ENCODE results near the gene CIB4. TPM values are rescaled to one million over a fixed set of nuclear protein-coding genes. Genes with fewer than 3 reads are reported as not detected.

The CIB4 gene
- total RNA-seq, 4 donors from 2014 or later, result not detected

GRCh38 chr2:26583381-26583911 lies 57.7 kb downstream of the CIB4 start:
- in situ Hi-C loops (cut with MboI; ENCODE audit: low pct_ligation_motif_present in 1 of 4, low pct_unique_long_range_greater_than_20kb in 1 of 4, low sequenced_read_pairs in 3 of 4), result no loop called here
- no peak for DNase-seq
- H3K4me1 ChIP-seq, result no peaks in the 10 kb centered on the region
- peaks cover 31% of the 10 kb centered on the region for H3K27me3 ChIP-seq
- H3K27ac ChIP-seq, result no peak overlapping the region
- intact Hi-C loops (cut with DNase I; ENCODE audit: low total_unique reads), result no loop called here
- TF ChIP-seq POLR2A (IDR thresholded peaks at IDR 0.05), result no peak
- TF ChIP-seq CTCF (IDR thresholded peaks at IDR 0.05), result no peak
- TF ChIP-seq EP300 (IDR thresholded peaks at IDR 0.05; ENCODE audit: low read depth), result no peak
- TF ChIP-seq POLR2AphosphoS5 (IDR thresholded peaks at IDR 0.05), result no peak
- no peak overlapping the region for H3K4me3 ChIP-seq
- no peaks in the 10 kb centered on the region for H3K36me3 ChIP-seq
- no peaks in the 10 kb centered on the region for H3K9me3 ChIP-seq
- 58% methylated on average over 8 of the region's 8 CpGs; no CpG with 5 or more reads in 1 of the 2 donors for WGBS, 2 donors (ENCODE audit: low coverage in 1 of 2)

GRCh38 chr2:26582890-26583289 lies 58.3 kb downstream of the CIB4 start:
- in situ Hi-C loops (cut with MboI; ENCODE audit: low pct_ligation_motif_present in 1 of 4, low pct_unique_long_range_greater_than_20kb in 1 of 4, low sequenced_read_pairs in 3 of 4) (no loop called here), intact Hi-C loops (cut with DNase I; ENCODE audit: low total_unique reads) (no loop called here)
- no peak for TF ChIP-seq POLR2A (IDR thresholded peaks at IDR 0.05)
- TF ChIP-seq CTCF (IDR thresholded peaks at IDR 0.05), result no peak
- no peak for TF ChIP-seq POLR2AphosphoS5 (IDR thresholded peaks at IDR 0.05)
- no peak for TF ChIP-seq EP300 (IDR thresholded peaks at IDR 0.05; ENCODE audit: low read depth)
- no peaks in the 10 kb centered on the region for H3K4me1 ChIP-seq
- H3K36me3 ChIP-seq, result no peaks in the 10 kb centered on the region
- DNase-seq, result no peak
- no peak overlapping the region for H3K27ac ChIP-seq
- WGBS, 2 donors (ENCODE audit: low coverage in 1 of 2), result 77% methylated on average over 5 of the region's 5 CpGs; no CpG with 5 or more reads in 1 of the 2 donors
- H3K27me3 ChIP-seq, result peaks cover 25% of the 10 kb centered on the region
- no peak overlapping the region for H3K4me3 ChIP-seq
- H3K9me3 ChIP-seq, result no peaks in the 10 kb centered on the region

- no peak overlapping the region for H3K27ac ChIP-seq
- no peaks in the 10 kb centered on the region for H3K4me1 ChIP-seq
- H3K36me3 ChIP-seq, result no peaks in the 10 kb centered on the region
- intact Hi-C loops (cut with DNase I; ENCODE audit: low total_unique reads) (no loop called here), in situ Hi-C loops (cut with MboI; ENCODE audit: low pct_ligation_motif_present in 1 of 4, low pct_unique_long_range_greater_than_20kb in 1 of 4, low sequenced_read_pairs in 3 of 4) (no loop called here)
- peaks cover 19% of the 10 kb centered on the region for H3K27me3 ChIP-seq
- H3K9me3 ChIP-seq, result no peaks in the 10 kb centered on the region
- 86% methylated on average over 18 of the region's 18 CpGs; no CpG with 5 or more reads in 1 of the 2 donors for WGBS, 2 donors (ENCODE audit: low coverage in 1 of 2)
- DNase-seq, result no peak
- no peak for TF ChIP-seq EP300 (IDR thresholded peaks at IDR 0.05; ENCODE audit: low read depth)
- TF ChIP-seq POLR2AphosphoS5 (IDR thresholded peaks at IDR 0.05), result no peak
- TF ChIP-seq CTCF (IDR thresholded peaks at IDR 0.05), result no peak
- no peak for TF ChIP-seq POLR2A (IDR thresholded peaks at IDR 0.05)
- no peak overlapping the region for H3K4me3 ChIP-seq
Observed at GRCh38 chr2:26581991-26582842, 58.9 kb downstream of the CIB4 start.

DNA sequence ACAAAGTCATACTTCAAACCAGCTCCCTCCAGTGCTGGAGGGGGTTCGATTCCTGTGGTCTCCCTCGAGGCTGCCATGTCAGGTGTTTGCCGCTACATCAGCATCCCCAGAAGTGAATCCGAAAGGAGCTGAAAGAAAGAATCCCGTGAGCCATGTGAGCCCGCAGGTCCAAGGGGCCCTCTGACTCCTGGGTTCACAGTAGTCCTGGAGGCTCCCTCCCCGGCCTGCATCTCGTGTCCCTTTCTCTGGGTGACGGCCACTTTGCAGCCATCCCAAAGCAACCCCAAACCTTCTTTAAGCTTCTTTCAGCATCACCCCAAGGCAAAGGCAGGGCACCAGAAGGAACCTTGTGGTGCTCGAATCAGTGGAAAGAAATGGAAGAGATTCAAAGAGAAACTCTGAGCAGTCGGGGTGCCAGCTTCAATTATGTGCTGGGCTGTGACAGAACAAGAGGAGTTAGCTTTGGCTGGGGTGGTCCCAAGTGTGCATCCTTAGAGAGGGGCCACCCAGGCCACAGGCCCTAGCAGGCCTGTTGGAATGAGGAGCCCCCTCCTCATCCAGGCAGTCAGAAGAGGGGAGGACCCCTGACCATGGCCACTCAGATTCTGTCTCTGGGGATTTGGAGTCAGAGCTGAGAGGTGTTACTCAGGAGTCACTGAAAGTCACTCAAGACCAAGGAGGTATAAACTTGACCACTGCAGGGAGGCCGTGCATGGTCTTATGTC lies 59.7 kb downstream of the CIB4 start:
- Histone ChIP-seq H3K27me3 (peaks cover 13% of the 10 kb centered on the region), H3K4me3 (no peak overlapping the region), H3K36me3 (no peaks in the 10 kb centered on the region), H3K4me1 (no peaks in the 10 kb centered on the region), H3K27ac (no peak overlapping the region), H3K9me3 (no peaks in the 10 kb centered on the region)
- in situ Hi-C loops (cut with MboI; ENCODE audit: low pct_ligation_motif_present in 1 of 4, low pct_unique_long_range_greater_than_20kb in 1 of 4, low sequenced_read_pairs in 3 of 4), result no loop called here
- no peak for TF ChIP-seq POLR2A (IDR thresholded peaks at IDR 0.05)
- TF ChIP-seq EP300 (IDR thresholded peaks at IDR 0.05; ENCODE audit: low read depth), result no peak
- no peak for TF ChIP-seq POLR2AphosphoS5 (IDR thresholded peaks at IDR 0.05)
- no peak for TF ChIP-seq CTCF (IDR thresholded peaks at IDR 0.05)
- intact Hi-C loops (cut with DNase I; ENCODE audit: low total_unique reads), result no loop called here
- no peak for DNase-seq
- WGBS, 2 donors (ENCODE audit: low coverage in 1 of 2), result 86 to 88% methylated on average over 2 to 12 of the region's 12 CpGs

Measured in transverse colon (tissue), 4 donors.